H9 (cell line): ENCODE data around the gene DCAF4. TPM values are rescaled to one million over a fixed set of nuclear protein-coding genes. Genes with fewer than 3 reads are reported as not detected.

Experiments
- DNase-seq: peaks from one replicate; pipeline ENCODE4 v3.0.0-alpha.2; 2017
- H2AFZ ChIP-seq: one replicate; pipeline ENCODE4 v1.6.1; 2013; ENCODE audit warnings: mild to moderate bottlenecking, low read length, control low read depth, moderate library complexity
- H2AK5ac ChIP-seq: 2 replicates; pipeline ENCODE4 v1.6.1; 2013; ENCODE audit warnings: low read length, control low read depth, mixed read lengths; ENCODE audit not compliant: insufficient read length
- H2BK120ac ChIP-seq: one replicate; pipeline ENCODE4 v1.6.1; 2013; ENCODE audit warnings: low read depth, mild to moderate bottlenecking, low read length, control low read depth, inconsistent platforms; ENCODE audit not compliant: poor library complexity, severe bottlenecking
- H2BK12ac ChIP-seq: 2 replicates; pipeline ENCODE4 v1.6.1; 2013; ENCODE audit warnings: low read length, control low read depth, mixed read lengths, low read depth; ENCODE audit not compliant: insufficient read length
- H2BK15ac ChIP-seq: 2 replicates; pipeline ENCODE4 v1.6.1; 2013; ENCODE audit warnings: low read depth, low read length, control low read depth
- H2BK20ac ChIP-seq: one replicate; pipeline ENCODE4 v1.6.1; 2013; ENCODE audit warnings: low read depth, mild to moderate bottlenecking, low read length, control low read depth, inconsistent platforms; ENCODE audit not compliant: poor library complexity, severe bottlenecking
- H2BK5ac ChIP-seq: 2 replicates; pipeline ENCODE4 v1.6.1; 2013; ENCODE audit warnings: low read length, control low read depth, mixed read lengths; ENCODE audit not compliant: insufficient read length
- H3K14ac ChIP-seq: 2 replicates; pipeline ENCODE4 v1.6.1; 2013; ENCODE audit warnings: low read length, control low read depth; ENCODE audit not compliant: insufficient read depth
- H3K18ac ChIP-seq: 2 replicates; pipeline ENCODE4 v1.6.1; 2013; ENCODE audit warnings: low read depth, mild to moderate bottlenecking, mixed read lengths, low read length, control low read depth; ENCODE audit not compliant: insufficient read length
- H3K23ac ChIP-seq: 2 replicates; pipeline ENCODE4 v1.6.1; 2013; ENCODE audit warnings: low read length, control low read depth, mixed read lengths, low read depth; ENCODE audit not compliant: insufficient read length
- H3K23me2 ChIP-seq: 2 replicates; pipeline ENCODE4 v1.6.1; 2013; ENCODE audit warnings: low read depth, mild to moderate bottlenecking, mixed read lengths, low read length, control low read depth; ENCODE audit not compliant: insufficient read length, poor library complexity, severe bottlenecking
- H3K27ac ChIP-seq: 2 replicates; pipeline ENCODE4 v1.5.1; 2013; ENCODE audit warnings: low read length, control low read depth, mixed read lengths, low read depth; ENCODE audit not compliant: insufficient read length
- H3K27me3 ChIP-seq: 2 replicates; pipeline ENCODE4 v1.6.1; 2013; ENCODE audit warnings: low read length, control low read depth, inconsistent platforms; ENCODE audit not compliant: insufficient read depth
- H3K4ac ChIP-seq: 2 replicates; pipeline ENCODE4 v1.6.1; 2013; ENCODE audit warnings: low read depth, mild to moderate bottlenecking, control low read depth, inconsistent platforms, low read length, moderate library complexity
- H3K4me1 ChIP-seq: 2 replicates; pipeline ENCODE4 v1.6.1; 2013; ENCODE audit warnings: low read length, control low read depth, inconsistent platforms; ENCODE audit not compliant: insufficient read depth
- H3K4me2 ChIP-seq: 2 replicates; pipeline ENCODE4 v1.6.1; 2013; ENCODE audit warnings: low read length, control low read depth, mixed read lengths; ENCODE audit not compliant: insufficient read length, insufficient read depth
- H3K56ac ChIP-seq: 2 replicates; pipeline ENCODE4 v1.6.1; 2013; ENCODE audit warnings: low read depth, mild to moderate bottlenecking, mixed read lengths, low read length, control low read depth; ENCODE audit not compliant: insufficient read length
- H3K79me1 ChIP-seq: 2 replicates; pipeline ENCODE4 v1.6.1; 2013; ENCODE audit warnings: low read depth, mild to moderate bottlenecking, moderate library complexity, low read length, control low read depth, inconsistent platforms; ENCODE audit not compliant: insufficient read depth, poor library complexity, severe bottlenecking
- H3K79me2 ChIP-seq: 2 replicates; pipeline ENCODE4 v1.6.1; 2013; ENCODE audit warnings: low read length, control low read depth, inconsistent platforms; ENCODE audit not compliant: insufficient read depth
- H3K9ac ChIP-seq: 2 replicates; pipeline ENCODE4 v1.6.1; 2013; ENCODE audit warnings: low read length, control low read depth, mixed read lengths; ENCODE audit not compliant: insufficient read length; ENCODE audit errors: extremely low read depth
- H3K9me3 ChIP-seq: one replicate; pipeline ENCODE4 v1.6.1; 2013; ENCODE audit warnings: low read depth, low read length, inconsistent platforms; ENCODE audit not compliant: control insufficient read depth
- H3T11ph ChIP-seq: one replicate; pipeline ENCODE4 v1.6.1; 2013; ENCODE audit warnings: mild to moderate bottlenecking, low read length, control low read depth, inconsistent platforms
- H4K20me1 ChIP-seq: one replicate; pipeline ENCODE4 v1.6.1; 2013; ENCODE audit not compliant: control insufficient read depth, insufficient read length, insufficient read depth
- H4K5ac ChIP-seq: 2 replicates; pipeline ENCODE4 v1.6.1; 2013; ENCODE audit warnings: low read depth, mild to moderate bottlenecking, mixed read lengths, low read length, control low read depth; ENCODE audit not compliant: insufficient read length
- H4K8ac ChIP-seq: replicated peaks from 2 replicates; pipeline ENCODE4 v1.6.1; 2013; ENCODE audit warnings: low read length, control low read depth, mixed read lengths, low read depth; ENCODE audit not compliant: insufficient read length
- H4K91ac ChIP-seq: 2 replicates; pipeline ENCODE4 v1.6.1; 2013; ENCODE audit warnings: low read depth, mild to moderate bottlenecking, moderate library complexity, mixed read lengths, low read length, control low read depth; ENCODE audit not compliant: insufficient read length
- H3K27ac Mint-ChIP-seq, 3 experiments: 2 replicates in 2 of 3; 3 replicates in 1 of 3; pipeline ENCODE4 v1.8.0; 2020 to 2021; ENCODE audit warnings: mixed read lengths in 3 of 3, mild to moderate bottlenecking in 1 of 3, moderate library complexity in 1 of 3
- H3K27me3 Mint-ChIP-seq: 2 replicates; pipeline ENCODE4 v1.8.0; 2021; ENCODE audit warnings: low read depth, mild to moderate bottlenecking, moderate library complexity, mixed read lengths
- H3K36me3 Mint-ChIP-seq, 3 experiments: 2 replicates in 2 of 3; 3 replicates in 1 of 3; pipeline ENCODE4 v1.8.0; 2020 to 2021; ENCODE audit warnings: low read depth in 3 of 3, mixed read lengths in 3 of 3; ENCODE audit not compliant: insufficient read depth in 1 of 3
- H3K4me1 Mint-ChIP-seq, 2 experiments: 2 replicates each; pipeline ENCODE4 v1.8.0; 2020; ENCODE audit warnings: mixed read lengths in 2 of 2
- H3K4me3 Mint-ChIP-seq, 2 experiments: 2 replicates in 1 of 2; 3 replicates in 1 of 2; pipeline ENCODE4 v1.8.0; 2020 to 2021; ENCODE audit warnings: mild to moderate bottlenecking in 2 of 2, mixed read lengths in 2 of 2, moderate library complexity in 1 of 2
- H3K9me3 Mint-ChIP-seq, 2 experiments: 2 replicates in 1 of 2; 3 replicates in 1 of 2; pipeline ENCODE4 v1.8.0; 2020; ENCODE audit warnings: mild to moderate bottlenecking in 2 of 2, mixed read lengths in 2 of 2, moderate library complexity in 1 of 2
- CTCF ChIP-seq: fragments of 200-600 bp; sonication (generic); conservative IDR thresholded peaks from 3 replicates; pipeline ENCODE4 v1.8.0; 2021; ENCODE audit warnings: antibody characterized with exemption, mild to moderate bottlenecking
- WGBS: extraction: QIAGEN DNeasy Blood & Tissue Kit; methylation state at CpG from one replicate; pipeline ENCODE4 v1.1.7; 2013; ENCODE audit warnings: missing lambda C conversion rate, low lambda C conversion rate, mixed read lengths; ENCODE audit not compliant: insufficient read length; ENCODE audit errors: extremely low coverage; 5-methylcytosine and 5-hydroxymethylcytosine counted together
- total RNA-seq: library from RNA; stranded (reverse); gene quantifications from 2 replicates; pipeline ENCODE4 v1.2.1, GENCODE V29; 2021

The DCAF4 gene
- total RNA-seq, 1 experiment from 2014 or later: 32.0 TPM

- Mint-ChIP-seq H3K27ac (no peak overlapping the region), H3K4me3 (peak overlapping the region; percentile 90 to 94), H3K27me3 (peaks cover 22% of the 10 kb centered on the region), H3K9me3 (no peaks in the 10 kb centered on the region; a peak in 1 of 5 replicates), H3K36me3 (peaks cover 0 to 7% (median 0%) of the 10 kb centered on the region in 3 experiments; a peak in 3 of 7 replicates), H3K4me1 (peaks cover 10 to 11% of the 10 kb centered on the region in 2 experiments)
- Histone ChIP-seq H2BK120ac (no peak overlapping the region), H3K56ac (no peak overlapping the region), H3K9ac (no peak overlapping the region), H3K27ac (no peak overlapping the region), H2BK12ac (no peak overlapping the region), H3K27me3 (no peaks in the 10 kb centered on the region), H2BK15ac (no peak overlapping the region), H3K79me2 (no peaks in the 10 kb centered on the region), H3K4me1 (no peaks in the 10 kb centered on the region), H4K8ac (no peak overlapping the region), H3K18ac (no peak overlapping the region), H3K9me3 (no peaks in the 10 kb centered on the region), H4K20me1 (no peaks in the 10 kb centered on the region), H2BK20ac (no peak overlapping the region), H3K14ac (no peak overlapping the region), H3K4me2 (peak overlapping the region; percentile 73), H4K5ac (no peak overlapping the region), H3K79me1 (no peaks in the 10 kb centered on the region), H3K23ac (no peak overlapping the region), H2AFZ (no peak overlapping the region), H2AK5ac (no peak overlapping the region), H4K91ac (no peak overlapping the region), H3T11ph (no peak overlapping the region), H3K23me2 (peaks cover 8% of the 10 kb centered on the region), H3K4ac (no peak overlapping the region), H2BK5ac (no peak overlapping the region)
- no peak for TF ChIP-seq CTCF
- DNase-seq: no peak
- WGBS: no CpG with 5 or more reads among the region's 33 CpGs
Observed at GRCh38 chr14:72925815-72926291, 411 bp upstream of the DCAF4 start.
